Measurements from ENCODE around the gene MAP3K5. TPM values are rescaled to one million over a fixed set of nuclear protein-coding genes. Genes with fewer than 3 reads are reported as not detected.

MAP3K5 gene
- total and polyA plus RNA-seq, 9 of the 15 experiments (the other 6 are each of a cell fraction or from before 2014, with no cell fraction given), result 2.2 to 13.0 (median 9.9) TPM

DNA sequence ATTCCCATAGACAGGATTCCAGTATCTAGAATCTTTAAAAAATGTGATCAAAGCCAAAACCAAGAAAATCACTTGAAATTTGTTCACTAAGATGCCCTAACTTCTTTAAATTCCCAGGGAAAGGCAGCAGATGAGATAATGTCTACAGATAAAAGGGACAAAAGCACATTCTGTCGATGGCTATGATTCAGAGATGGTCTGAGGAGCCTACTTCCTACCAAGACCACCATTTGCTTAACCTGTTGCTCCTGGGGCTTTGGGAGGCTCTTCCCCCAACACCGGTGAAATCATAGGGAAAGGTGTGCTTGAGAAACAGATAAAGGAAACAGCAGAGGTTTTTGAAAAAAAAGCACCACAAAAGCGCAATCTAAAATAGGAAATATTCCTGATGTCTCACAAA is 123.7 kb downstream of the MAP3K5 start:
- DNase-seq (ENCODE audit: extremely low read depth in 1 of 4, low spot score in 3 of 4) (no peak), ATAC-seq (no peak), FAIRE-seq (no peak)
- no peaks in the 10 kb centered on the region for H3K27me3 ChIP-seq (ENCODE audit: control insufficient read depth in 2 of 2, insufficient read depth in 2 of 2, low read length in 2 of 2)
- H3K36me3 ChIP-seq (ENCODE audit: control insufficient read depth, insufficient read depth, low read length), result peaks cover 3% of the 10 kb centered on the region; the same call in 1 of the 3 replicates
- no peak overlapping the region for H3K4me3 ChIP-seq
- no peaks in the 10 kb centered on the region for H3K9me1 ChIP-seq (ENCODE audit: control insufficient read depth, insufficient read depth, low read length)
- no TSS peak for BruUV-seq (replicated peaks)
- in situ Hi-C loops (cut with MboI) (no loop called here), intact Hi-C loops (cut with micrococcal nuclease) (no loop called here)
- TF ChIP-seq BCOR (IDR thresholded peaks at IDR 0.05) (no peak), CREM (IDR thresholded peaks at IDR 0.05; ENCODE audit: low read depth) (no peak), ZBTB17 (CRISPR knock-in tag; IDR thresholded peaks at IDR 0.05) (no peak), ESRRA (IDR thresholded peaks at IDR 0.05; ENCODE audit: borderline replicate concordance, low read depth) (no peak)
- ChIA-PET CTCF (ENCODE audit: low intra/inter-chr PET ratio) (no interaction called here), POLR2A (interaction anchor here (0.9 to 1.5 kb wide), 3 partner anchors 9 to 72 kb away, joined by 3 to 7 read pairs (median 3); no protein-coding TSS in a partner anchor)
- H3K79me2 ChIP-seq (ENCODE audit: control insufficient read depth, insufficient read depth, low read length), result no peaks in the 10 kb centered on the region
- no peak overlapping the region for H3K9ac ChIP-seq (ENCODE audit: insufficient read depth in 1 of 2, low read depth in 2 of 2, low read length in 2 of 2)
- no peak overlapping the region for H2AFZ ChIP-seq (ENCODE audit: low read depth, low read length)
- H3K4me1 ChIP-seq (replicated peaks in 1 of 2; ENCODE audit: control insufficient read depth in 2 of 2, insufficient read depth in 2 of 2, low read length in 2 of 2), result peaks cover 0 to 19% of the 10 kb centered on the region in 2 experiments; a peak in 3 of 5 replicates
- no peak overlapping the region; the same call in 2 of the 3 replicates for H3K27ac ChIP-seq (ENCODE audit: extremely low read depth, low read depth, low read length)
- no peaks in the 10 kb centered on the region for H4K20me1 ChIP-seq (replicated peaks; ENCODE audit: control insufficient read depth, insufficient read depth, low read length)
- H3K4me2 ChIP-seq (ENCODE audit: insufficient read depth, low read length), result no peak overlapping the region
- 47% methylated on average over 3 of the region's 3 CpGs for WGBS (ENCODE audit: insufficient coverage, low coverage, missing lambda C conversion rate)
- H3K9me3 ChIP-seq (replicated peaks; ENCODE audit: control insufficient read depth, insufficient read depth, low read depth, low read length), result no peaks in the 10 kb centered on the region

DNA sequence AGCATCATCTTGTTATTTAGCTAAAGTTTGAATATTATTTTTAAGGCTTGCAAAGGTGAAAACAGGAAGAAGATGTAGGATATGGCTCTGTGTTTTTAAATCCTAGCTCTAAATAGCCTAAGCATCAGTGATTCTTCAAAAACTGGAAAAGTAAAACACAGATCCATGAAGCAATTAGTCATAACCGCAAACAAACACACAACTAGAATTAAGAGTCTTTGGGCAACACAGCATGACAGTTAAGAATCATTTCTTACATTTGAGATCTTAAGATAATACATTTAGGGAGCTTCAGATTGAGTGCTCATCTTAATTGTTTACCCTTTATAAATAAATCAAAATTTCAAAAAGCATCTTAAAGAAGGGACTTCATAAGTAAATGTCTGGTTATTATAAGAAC is 126.2 kb downstream of the MAP3K5 start:
- no peaks in the 10 kb centered on the region for H3K9me3 ChIP-seq (replicated peaks; ENCODE audit: control insufficient read depth, insufficient read depth, low read depth, low read length)
- no peak for ATAC-seq
- 52% methylated on average over 1 of the region's 1 CpG for WGBS (ENCODE audit: insufficient coverage, low coverage, missing lambda C conversion rate)
- no peak overlapping the region for H3K27ac ChIP-seq (ENCODE audit: extremely low read depth, low read depth, low read length)
- 0 out of 2 replicates have a peak, but pooled peaks have one; percentile 19 for TF ChIP-seq FOSL1 (tag; conservative IDR thresholded peaks at IDR 0.05)
- no peak for TF ChIP-seq TAF15 (IDR thresholded peaks at IDR 0.05; ENCODE audit: low read depth, low read length)
- no peak for DNase-seq (ENCODE audit: extremely low read depth in 1 of 4, low spot score in 3 of 4)
- H3K4me2 ChIP-seq (ENCODE audit: insufficient read depth, low read length), result no peak overlapping the region
- ChIA-PET POLR2A (no interaction called here), CTCF (ENCODE audit: low intra/inter-chr PET ratio) (no interaction called here)
- H3K9ac ChIP-seq (ENCODE audit: insufficient read depth in 1 of 2, low read depth in 2 of 2, low read length in 2 of 2), result no peak overlapping the region
- H3K9me1 ChIP-seq (ENCODE audit: control insufficient read depth, insufficient read depth, low read length), result no peaks in the 10 kb centered on the region
- H3K27me3 ChIP-seq (ENCODE audit: control insufficient read depth in 2 of 2, insufficient read depth in 2 of 2, low read length in 2 of 2), result no peaks in the 10 kb centered on the region
- no peak overlapping the region for H2AFZ ChIP-seq (ENCODE audit: low read depth, low read length)
- in situ Hi-C loops (cut with MboI) (no loop called here), intact Hi-C loops (cut with micrococcal nuclease) (no loop called here)
- no peaks in the 10 kb centered on the region for H3K79me2 ChIP-seq (ENCODE audit: control insufficient read depth, insufficient read depth, low read length)
- no peaks in the 10 kb centered on the region for H4K20me1 ChIP-seq (replicated peaks; ENCODE audit: control insufficient read depth, insufficient read depth, low read length)
- no peak for FAIRE-seq
- H3K36me3 ChIP-seq (ENCODE audit: control insufficient read depth, insufficient read depth, low read length), result peaks cover 3% of the 10 kb centered on the region; the same call in 1 of the 3 replicates
- peaks cover 0 to 14% of the 10 kb centered on the region in 2 experiments; a peak in 2 of 5 replicates for H3K4me1 ChIP-seq (replicated peaks in 1 of 2; ENCODE audit: control insufficient read depth in 2 of 2, insufficient read depth in 2 of 2, low read length in 2 of 2)
- no peak overlapping the region for H3K4me3 ChIP-seq
- BruUV-seq (replicated peaks), result no TSS peak
